IPS DF 19.7 (cell line): ENCODE results near the gene DPYSL3.

ENCODE experiments used
- DNase-seq: peaks from one replicate; pipeline ENCODE4 v3.0.0-alpha.2; 2013; ENCODE audit warnings: low read depth, low spot score

The DPYSL3 gene

DNA sequence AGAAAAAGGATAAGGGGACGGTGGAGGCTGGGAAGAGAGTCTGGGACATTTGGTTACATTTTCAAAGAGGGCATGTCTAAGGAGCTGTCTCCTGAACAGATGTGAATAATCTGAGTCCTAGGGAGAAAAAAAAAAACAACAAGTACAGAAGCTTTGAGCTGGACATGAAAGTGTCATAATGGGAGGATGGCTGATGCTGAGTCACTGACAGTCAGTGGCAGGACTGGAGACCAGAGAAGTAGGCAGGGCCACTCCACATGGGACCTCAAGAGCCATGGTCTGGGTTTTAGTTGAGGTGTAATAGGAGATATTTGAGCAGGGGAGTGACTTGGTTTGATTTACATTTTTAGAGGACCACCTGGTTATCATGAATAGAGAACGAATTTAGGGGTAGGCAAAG lies 70.6 kb downstream of the DPYSL3 start:
- no peak for DNase-seq

DNA sequence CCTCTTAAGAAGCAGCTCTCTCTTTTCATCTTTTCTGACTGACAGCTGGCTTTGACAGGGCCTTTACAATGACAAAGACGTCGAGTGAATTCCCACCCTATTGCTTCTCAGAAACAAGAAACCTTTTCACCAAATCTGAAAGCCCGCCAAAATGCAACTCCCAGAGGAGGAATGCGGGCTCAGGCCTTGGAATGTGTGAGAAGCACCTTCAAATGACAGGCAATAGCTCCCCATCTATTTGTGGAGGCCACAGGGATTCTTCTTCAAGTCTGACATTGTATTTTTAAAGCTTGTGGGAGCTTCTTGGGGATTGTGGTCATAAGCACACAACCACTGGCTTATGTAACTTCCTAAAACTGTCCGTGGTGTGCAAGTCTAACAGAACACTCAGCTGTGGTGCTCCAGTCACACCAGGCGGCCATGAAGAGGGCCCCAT lies 72.7 kb downstream of the DPYSL3 start:
- no peak for DNase-seq

DNA sequence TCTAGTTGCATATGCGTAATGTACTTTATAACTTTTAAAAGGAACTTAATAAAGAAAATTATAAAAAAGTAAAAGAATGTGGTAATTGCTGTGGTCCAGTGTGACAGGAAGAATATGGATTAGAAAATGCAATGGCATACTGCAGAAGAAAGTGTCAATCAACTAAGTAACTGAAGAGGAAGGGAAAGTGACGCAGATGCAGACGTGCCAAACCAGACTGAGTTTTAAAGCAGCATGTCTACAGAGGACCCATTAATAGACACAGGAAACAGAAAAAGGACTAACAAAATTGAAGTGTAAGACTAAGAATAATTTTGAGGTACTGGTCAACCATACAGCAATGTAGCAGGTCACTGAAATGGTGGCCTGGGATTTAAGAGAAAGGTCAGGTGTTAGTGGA lies 73.3 kb downstream of the DPYSL3 start:
- DNase-seq = no peak

DNA sequence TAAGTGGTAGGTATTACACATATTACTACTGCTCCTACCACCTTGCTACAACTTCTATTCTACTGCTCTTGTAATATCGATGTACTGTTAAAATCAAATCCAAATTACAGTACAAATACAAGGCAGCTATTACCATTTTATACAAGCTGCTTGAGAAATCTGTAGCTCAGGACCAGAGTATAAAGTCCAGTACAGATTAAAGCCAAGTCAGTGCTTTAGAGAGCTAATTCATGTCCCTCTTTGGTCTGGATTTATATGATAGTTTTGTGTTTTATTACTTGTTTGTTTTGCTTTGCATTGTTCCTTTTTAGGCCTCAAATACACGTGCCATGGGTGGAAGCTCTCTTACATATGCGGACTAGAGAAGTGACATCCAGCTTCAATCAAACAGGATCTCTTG lies 75.8 kb downstream of the DPYSL3 start:
- DNase-seq = no peak

DNA sequence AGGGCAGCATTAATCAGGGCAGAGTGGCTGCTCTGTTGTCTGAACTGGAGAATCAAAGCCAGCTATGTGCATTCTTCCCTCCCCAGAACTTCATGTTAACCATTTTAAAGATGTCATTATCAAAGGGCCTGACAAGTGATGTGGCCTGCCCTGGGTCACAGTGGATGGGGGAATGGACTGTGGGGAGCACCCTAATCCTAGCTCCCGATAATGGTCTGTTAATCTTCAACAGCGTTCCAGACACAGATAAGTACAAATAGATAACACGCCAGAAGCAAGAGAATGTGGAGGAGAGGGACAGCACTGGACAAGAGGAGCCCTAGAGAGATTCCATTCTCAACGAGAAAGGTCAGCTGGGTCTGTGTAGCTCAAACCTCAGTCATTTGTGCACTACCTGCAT lies 77.5 kb downstream of the DPYSL3 start:
- no peak for DNase-seq

DNA sequence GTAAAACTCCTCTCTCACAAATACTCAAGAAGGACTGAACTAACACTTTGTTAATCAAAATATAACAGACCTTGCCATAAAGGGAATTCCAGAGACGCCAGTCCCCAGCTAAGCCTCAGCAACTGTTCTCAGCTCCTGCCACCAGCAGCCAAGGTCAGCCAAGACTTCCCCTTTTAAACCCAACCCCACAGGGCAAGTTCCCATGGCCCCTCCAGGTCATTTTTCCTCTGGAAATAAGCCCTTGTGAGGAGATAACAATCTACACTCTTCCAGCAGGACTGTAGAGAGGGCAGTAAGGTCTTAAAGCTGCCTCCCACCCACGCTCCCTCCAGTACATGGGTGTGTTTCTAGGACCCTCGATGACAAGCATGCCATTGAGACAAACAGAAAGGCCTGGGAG lies 78.3 kb downstream of the DPYSL3 start:
- DNase-seq = no peak

DNA sequence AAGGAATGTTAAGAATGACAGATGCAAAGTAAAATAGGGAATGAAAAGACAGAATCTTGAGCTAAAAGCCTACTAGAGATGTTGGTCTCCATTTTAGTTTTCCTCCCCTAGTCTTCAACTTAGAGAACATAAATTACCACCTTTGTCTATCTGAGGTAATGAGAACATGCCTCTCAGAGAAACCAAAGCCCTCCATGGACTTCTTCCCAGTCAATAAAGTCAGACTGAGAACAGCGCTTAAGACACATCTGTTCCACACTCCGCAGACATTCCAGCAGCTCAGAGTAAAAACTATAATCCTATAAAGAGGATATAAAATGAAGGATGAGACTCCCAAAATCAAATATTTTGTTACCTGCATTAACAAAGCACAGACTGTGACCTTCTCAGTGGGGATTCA lies 79.2 kb downstream of the DPYSL3 start:
- no peak for DNase-seq

DNA sequence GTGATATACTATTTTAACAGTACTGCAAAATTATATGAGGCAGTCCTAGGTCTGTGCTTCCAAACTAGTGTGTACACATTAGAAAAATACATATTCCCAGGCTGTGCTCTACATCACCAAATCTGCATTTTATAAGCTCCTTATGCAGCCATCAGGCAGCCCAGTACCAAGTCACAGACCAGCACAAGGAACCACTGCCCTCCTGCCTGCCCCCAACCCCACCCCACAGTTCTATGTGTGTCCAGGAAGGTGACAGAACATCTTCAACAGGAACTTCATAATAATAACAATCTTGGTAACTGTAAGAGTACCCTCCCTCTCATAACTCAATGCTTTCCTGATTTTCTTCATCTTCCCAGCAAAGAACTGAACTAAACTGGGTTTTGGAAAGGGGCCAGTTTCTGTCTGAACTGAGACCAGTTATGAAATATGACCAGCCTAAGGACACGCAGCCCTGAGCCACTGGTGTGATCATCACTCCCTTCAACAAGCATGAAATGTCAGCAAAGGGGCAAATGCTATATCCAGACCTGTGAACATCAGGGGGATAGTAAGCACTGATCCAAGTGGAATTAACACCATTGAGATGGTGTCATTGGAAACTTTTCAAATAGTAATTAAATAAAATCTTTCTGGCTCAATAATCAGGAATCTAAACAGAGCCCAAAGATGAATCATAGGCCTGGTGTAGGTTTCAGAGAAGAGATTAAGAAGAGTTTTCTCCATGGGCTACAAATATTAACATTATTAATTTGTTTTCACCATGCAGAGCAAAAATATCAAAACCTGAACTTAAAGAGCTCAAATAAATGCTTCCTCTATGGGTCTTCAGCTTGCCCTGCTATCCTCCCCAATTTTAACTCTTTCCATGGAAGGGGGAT lies 82.1 kb downstream of the DPYSL3 start:
- no peak for DNase-seq

DNA sequence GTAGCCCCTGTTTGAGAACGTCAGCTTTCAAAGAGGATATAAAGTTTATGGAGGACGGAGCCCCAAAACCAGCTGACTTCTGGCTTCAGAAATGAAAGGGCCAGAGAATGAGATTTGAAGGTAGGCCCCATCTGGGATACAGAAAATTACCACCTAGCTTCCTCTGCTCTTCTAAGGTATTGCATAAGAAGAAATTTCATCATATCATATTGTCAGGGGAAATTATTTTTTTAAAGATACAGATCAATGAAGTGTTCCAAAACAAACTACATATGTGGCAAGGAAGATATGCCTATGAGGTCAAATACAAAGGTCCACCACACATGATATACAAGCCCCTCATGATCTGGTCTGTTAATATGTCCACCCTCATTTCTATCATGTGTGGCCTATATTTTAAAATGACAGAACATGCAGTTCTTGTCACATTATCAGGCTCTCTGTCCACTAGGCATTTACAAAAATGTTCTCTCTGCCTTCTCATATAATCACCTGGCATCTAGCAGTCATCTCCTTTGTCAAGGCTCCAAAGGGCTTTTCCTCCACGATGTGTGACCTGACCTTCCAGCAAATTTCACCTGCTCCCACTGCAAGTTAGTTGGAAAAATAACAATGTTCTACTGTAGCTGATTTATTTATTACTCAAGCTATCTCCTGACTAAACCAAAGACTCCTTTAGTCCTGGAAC lies 83.1 kb downstream of the DPYSL3 start:
- DNase-seq = no peak

DNA sequence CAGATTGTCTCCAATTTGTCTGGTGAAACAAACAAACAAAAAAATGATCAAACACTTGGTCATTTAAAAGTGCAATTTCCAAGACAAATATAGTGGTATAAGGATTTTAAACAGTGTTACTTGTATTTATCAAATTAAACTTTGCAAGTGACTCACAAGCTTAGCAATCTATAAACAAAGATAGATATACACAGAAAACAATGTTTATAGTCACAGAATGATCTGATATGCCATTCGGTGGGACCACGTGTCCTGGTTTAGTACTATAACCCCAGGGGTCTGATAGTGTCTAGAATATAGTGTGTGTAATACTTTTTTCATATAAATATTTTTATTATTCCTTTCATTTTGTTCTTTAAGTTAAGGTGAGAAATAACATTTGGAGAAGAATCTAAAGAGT lies 91.3 kb downstream of the DPYSL3 start:
- no peak for DNase-seq

DNA sequence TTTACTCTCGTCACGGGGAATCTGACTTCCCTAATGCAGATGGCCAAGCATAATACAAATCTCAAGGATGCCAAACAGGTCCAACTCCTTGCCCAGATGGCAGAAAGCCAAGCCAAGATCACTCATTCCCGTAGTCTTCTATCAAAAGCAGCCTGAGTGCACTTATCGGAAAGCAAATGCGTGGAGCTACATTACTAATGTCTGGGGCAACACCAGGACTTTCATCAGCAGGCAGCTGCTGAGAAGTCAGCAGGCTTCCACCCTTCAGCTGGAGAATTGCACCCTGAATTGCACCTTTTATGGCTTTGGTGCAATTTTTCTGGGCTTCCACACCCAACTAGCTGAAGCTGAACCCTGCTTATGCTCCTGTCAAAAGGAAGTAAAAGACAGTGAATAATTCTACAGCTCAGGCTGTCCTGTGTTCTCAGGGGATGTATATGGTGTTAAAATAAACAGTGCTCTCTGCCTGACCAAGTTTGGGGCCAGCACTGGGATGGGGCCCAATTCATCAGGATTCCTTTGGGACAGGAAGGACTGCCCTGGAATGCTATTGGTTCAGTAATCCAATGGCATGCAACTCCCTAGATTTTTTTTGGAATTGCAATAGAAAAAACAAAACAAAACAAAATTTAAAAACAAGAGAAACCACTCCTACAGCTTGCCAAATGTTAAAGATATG lies 92.6 kb downstream of the DPYSL3 start:
- DNase-seq = no peak

DNA sequence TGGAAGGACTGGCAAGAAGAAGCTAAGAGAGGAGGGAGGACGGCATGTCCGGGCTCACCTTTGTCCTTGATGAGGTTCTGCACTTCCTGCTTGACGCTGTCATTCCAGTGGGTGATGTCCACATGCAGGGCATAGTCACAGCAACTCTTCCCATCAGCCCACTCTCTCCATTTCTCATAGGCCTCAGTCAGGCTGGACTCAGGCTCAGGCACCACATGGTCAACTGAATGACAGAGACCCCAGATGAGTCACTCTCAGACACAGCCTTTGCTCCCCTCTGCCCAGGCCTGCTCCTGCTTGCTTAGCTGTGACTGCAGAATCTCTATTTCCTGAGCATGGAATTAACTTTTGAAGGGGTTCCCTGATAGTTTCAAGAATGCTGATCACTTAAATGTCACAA lies 94.2 kb downstream of the DPYSL3 start:
- DNase-seq = no peak

DNA sequence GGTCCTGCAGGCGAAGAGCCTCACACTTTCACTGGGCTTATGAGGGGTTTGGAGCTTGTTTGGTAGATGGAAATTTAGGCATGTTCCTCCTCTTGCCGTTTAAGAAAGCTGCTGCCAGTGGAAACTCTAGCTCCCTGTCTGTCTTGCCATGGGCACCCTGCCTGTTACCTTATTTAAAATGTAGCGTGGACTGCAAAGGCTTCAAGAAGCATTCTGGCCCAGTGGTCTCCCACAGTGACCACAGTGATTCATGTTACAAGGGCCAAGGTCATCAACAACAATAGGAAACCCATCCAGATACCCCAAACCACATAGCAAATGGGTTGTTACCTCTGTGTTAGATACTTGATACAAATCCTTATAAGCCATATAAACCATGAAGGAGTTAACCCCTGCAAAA lies 96.6 kb downstream of the DPYSL3 start:
- no peak for DNase-seq

DNA sequence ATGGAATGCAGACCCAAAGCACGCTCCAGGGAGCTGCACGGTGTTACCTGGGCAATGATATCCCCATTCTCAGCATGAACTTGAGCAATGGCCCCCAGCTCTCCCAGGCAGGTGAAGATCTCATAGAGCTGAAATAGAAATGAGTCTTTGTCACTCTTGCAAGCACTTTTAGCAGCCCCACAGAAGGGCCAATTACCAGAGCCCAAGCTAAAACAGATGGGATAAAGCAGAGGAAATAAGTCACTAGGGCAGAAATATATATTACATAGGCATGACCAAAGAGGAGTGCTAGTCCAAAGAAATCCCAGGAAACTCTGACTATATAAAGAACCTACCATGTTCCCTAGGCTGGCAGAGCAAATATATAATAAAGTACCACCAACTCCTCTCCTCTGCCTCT lies 97.3 kb downstream of the DPYSL3 start:
- DNase-seq = no peak

DNA sequence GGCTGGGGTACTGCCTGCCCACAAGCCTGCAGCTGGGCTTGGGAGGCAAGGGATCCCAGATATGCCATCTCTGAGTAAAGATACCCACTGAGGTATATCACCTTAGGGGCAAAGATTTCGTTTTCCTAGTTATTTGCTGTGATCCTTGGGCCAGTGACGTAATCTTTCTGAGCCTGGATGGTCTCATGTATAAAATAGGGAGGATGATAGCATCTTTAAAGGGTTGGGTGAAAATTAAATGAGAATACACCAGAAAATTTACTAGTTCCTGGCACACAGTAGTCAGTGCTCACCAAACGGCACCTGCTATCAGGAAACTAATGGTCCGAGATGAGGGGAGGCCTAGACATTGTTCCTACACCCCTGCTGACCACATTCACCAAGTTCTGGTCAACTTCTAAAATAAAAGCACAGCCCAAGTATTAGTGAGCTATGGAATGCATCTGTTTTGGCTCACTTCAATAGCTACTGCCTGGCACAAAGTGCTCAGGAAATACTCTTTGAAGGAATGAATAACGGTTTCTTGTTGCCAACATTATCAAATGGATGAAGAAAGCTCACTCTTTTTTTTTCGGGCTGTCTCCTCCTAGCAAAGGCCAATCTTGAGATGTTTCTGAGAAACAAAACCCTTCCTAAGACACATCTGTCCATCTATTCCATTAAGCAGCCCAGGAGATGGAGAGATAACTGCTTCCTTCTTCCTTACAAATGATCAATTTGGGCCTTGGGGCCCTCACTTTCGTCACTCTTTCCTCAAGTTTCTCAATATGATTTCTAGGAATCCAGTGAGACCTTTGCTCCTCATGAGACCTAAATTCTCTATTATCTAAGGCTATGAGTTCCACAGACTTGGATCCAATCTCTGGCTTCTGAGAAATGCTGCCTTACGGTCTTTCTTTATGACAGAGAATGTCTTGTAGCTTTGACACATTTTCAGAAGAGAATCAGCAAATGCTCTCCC lies 98.2 kb downstream of the DPYSL3 start:
- no peak for DNase-seq

DNA sequence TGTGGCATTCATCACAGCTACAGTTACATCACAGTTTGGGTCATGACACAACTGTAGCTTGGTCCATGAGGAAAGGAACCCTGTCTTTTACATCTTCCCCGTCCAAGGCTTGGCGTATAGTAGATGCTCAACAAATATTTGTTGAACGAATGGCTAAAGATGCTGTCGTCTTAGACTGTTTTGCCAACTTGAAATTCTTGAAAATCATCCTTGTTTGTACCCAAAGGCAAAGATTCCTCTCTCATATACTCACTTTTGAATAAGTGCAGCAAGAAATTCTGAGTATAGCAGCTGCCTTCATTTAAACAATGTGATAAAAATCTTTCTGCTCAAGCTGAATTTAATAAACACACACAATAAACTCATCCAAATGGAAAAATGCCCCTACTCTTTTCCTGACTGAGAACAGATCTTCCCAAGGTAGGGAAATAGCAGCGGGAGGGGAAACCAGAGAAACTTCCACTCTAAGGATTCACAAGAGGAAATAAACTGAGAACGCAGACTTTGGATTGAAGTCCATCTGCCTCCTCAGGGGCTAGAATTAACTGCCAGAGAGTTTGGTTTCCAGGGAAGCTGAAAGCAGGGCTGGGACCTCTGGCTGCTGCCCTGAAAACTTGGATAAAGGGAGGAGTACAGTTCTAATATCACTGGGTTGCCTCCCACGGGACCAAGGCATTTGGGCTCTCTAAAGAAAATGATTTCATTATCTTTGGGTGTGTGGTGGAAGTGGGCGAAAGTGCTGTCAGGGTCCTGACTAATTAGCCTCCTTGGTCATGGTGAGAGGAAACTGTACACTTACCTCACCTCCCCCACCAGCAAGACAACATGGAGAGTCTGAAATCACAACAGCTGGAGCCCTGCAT lies 99.1 kb downstream of the DPYSL3 start:
- no peak for DNase-seq

DNA sequence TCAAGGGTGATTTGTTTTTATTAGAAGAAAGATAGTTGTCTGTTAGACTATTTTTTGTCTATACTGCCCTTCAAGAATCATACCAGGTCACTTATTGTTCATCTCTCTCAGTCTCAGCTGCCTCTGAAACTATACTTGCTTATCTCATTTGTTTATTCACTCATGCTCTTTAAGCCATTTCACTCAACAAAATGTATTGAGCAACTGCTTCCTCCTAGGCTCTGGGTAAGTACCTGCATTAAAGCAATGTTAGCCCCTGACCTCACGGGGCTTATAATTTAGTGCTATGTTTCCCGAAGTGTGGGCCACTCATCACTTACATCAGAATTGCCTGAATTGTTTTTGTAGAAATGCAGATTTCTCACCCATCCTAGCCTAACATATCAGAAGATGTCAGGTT lies 100.9 kb downstream of the DPYSL3 start:
- DNase-seq = no peak

DNA sequence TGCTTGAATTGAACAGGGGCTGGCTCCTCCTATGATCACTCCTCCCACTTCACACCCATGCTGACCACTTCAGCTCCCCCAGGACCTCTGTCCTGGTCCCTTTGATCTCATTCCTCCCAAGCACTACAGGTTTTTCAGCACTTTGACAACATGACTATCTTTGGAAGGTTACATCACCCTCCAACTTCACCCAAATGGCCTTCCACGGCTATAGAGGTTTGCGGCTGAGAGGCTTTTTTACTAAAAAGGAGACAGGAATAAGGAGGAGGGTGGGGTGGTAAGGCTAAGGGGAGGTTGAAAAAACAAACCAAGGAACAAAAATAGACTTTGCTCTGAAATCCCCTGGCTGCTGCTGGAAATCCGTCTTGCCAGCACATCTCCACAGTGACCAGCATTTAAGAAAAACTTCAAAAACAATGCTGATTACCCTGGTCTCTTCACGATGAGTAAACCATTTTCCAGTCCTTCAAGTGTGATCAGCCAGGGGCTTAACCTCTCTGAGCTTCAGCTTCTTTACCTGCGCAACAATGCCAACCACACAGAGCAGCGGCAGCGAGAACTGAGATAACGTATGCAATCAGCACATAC lies 102.7 kb downstream of the DPYSL3 start:
- DNase-seq = no peak

DNA sequence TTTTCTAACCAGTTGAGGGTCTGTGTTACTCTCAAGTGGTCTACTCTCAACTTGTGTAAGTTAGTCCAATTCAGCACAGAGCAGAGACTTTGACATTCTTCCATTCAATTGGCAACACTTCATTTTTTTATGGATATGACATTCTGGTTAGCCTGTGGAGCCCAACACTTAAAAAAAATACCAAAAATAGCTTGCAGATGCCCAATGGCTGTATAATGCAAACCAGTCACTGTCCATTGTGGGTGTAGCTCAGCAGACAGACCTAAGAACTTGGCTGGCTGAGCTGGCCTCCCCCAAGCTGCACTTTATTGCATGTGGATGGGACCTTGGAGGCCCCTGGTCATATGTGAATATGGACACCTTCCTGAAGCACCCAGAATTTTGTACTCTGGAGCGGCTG lies 103.2 kb downstream of the DPYSL3 start:
- no peak for DNase-seq

DNA sequence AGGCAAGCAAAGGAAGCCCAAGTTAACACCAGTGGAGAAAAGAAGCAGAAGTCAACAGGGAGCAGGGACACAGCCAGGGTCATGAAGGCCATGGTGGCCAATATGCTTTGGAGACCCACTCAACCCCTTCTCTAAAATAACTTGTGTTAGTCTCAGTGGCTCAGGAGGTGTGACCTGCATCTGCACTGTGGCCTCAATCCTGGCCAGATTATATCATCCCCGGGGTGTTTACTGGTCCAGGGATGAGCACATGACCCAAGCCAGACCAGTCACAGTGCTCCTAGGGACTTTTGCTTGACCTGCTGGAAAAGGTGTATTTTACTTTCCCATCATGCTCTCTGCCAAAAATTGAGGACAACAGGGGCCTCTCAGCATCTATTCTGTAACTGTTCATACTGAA lies 105.2 kb downstream of the DPYSL3 start:
- no peak for DNase-seq
